ENCODE results near the gene POLD3. TPM values are rescaled to one million over a fixed set of nuclear protein-coding genes. Genes with fewer than 3 reads are reported as not detected.

Gene POLD3
- total RNA-seq, 2 experiments from 2014 or later: 45.4 to 50.4 TPM

GRCh38 chr11:74669211-74670160 lies 77.1 kb downstream of the POLD3 start:
- Mint-ChIP-seq H3K9me3 (ENCODE audit: insufficient read depth) (no peaks in the 10 kb centered on the region), H3K36me3 (ENCODE audit: low read depth) (no peaks in the 10 kb centered on the region), H3K27ac (no peak overlapping the region), H3K27me3 (ENCODE audit: low read depth) (no peaks in the 10 kb centered on the region), H3K4me1 (ENCODE audit: low read depth) (no peaks in the 10 kb centered on the region), H3K4me3 (no peak overlapping the region)
- POLR2A ChIA-PET: no interaction called here
- ATAC-seq (no peak), DNase-seq (no peak)
- CTCF ChIA-PET: interaction anchor here (1.2 kb wide), 1 partner anchor 32 kb away, joined by 3 read pairs; no protein-coding TSS in a partner anchor

- no peak overlapping the region for H3K4me3 Mint-ChIP-seq
- H3K36me3 Mint-ChIP-seq (ENCODE audit: low read depth): no peaks in the 10 kb centered on the region
- ChIA-PET POLR2A (no interaction called here), CTCF (interaction anchor here (1.2 kb wide), 1 partner anchor 31 kb away, joined by 3 read pairs; no protein-coding TSS in a partner anchor)
- H3K4me1 Mint-ChIP-seq (ENCODE audit: low read depth): no peaks in the 10 kb centered on the region
- ATAC-seq (no peak), DNase-seq (no peak)
- no peak overlapping the region for H3K27ac Mint-ChIP-seq
- no peaks in the 10 kb centered on the region for H3K9me3 Mint-ChIP-seq (ENCODE audit: insufficient read depth)
- H3K27me3 Mint-ChIP-seq (ENCODE audit: low read depth): no peaks in the 10 kb centered on the region
These were observed 77.8 kb downstream of the POLD3 start for GRCh38 chr11:74670171-74670570.

GRCh38 chr11:74671520-74672196 lies 79.3 kb downstream of the POLD3 start:
- no peak overlapping the region for H3K27ac Mint-ChIP-seq
- POLR2A ChIA-PET: interaction anchor here (0.6 kb wide), 1 partner anchor 152 kb away, joined by 4 read pairs; no protein-coding TSS in a partner anchor
- no peak overlapping the region for H3K4me3 Mint-ChIP-seq
- H3K36me3 Mint-ChIP-seq (ENCODE audit: low read depth): no peaks in the 10 kb centered on the region
- no peaks in the 10 kb centered on the region for H3K4me1 Mint-ChIP-seq (ENCODE audit: low read depth)
- H3K27me3 Mint-ChIP-seq (ENCODE audit: low read depth): no peaks in the 10 kb centered on the region
- no peak for DNase-seq
- H3K9me3 Mint-ChIP-seq (ENCODE audit: insufficient read depth): no peaks in the 10 kb centered on the region
- no peak for ATAC-seq
- CTCF ChIA-PET: interaction anchor here (0.8 kb wide), 1 partner anchor 31 kb away, joined by 3 read pairs; no protein-coding TSS in a partner anchor

GRCh38 chr11:74672332-74672955 lies 80.1 kb downstream of the POLD3 start:
- Mint-ChIP-seq H3K9me3 (ENCODE audit: insufficient read depth) (no peaks in the 10 kb centered on the region), H3K27ac (no peak overlapping the region), H3K4me3 (no peak overlapping the region), H3K4me1 (ENCODE audit: low read depth) (no peaks in the 10 kb centered on the region), H3K27me3 (ENCODE audit: low read depth) (no peaks in the 10 kb centered on the region), H3K36me3 (ENCODE audit: low read depth) (no peaks in the 10 kb centered on the region)
- ChIA-PET CTCF (no interaction called here), POLR2A (interaction anchor here (0.6 kb wide), 1 partner anchor 151 kb away, joined by 4 read pairs; no protein-coding TSS in a partner anchor)
- DNase-seq (no peak), ATAC-seq (no peak)

- Mint-ChIP-seq H3K9me3 (ENCODE audit: insufficient read depth) (no peaks in the 10 kb centered on the region), H3K4me3 (no peak overlapping the region), H3K36me3 (ENCODE audit: low read depth) (no peaks in the 10 kb centered on the region), H3K27ac (no peak overlapping the region), H3K27me3 (ENCODE audit: low read depth) (no peaks in the 10 kb centered on the region), H3K4me1 (ENCODE audit: low read depth) (no peaks in the 10 kb centered on the region)
- ChIA-PET CTCF (no interaction called here), POLR2A (no interaction called here)
- no peak for DNase-seq
- ATAC-seq: no peak
These were observed 80.7 kb downstream of the POLD3 start for GRCh38 chr11:74672956-74673692.

- H3K27me3 Mint-ChIP-seq (ENCODE audit: low read depth): no peaks in the 10 kb centered on the region
- H3K4me1 Mint-ChIP-seq (ENCODE audit: low read depth): no peaks in the 10 kb centered on the region
- no peaks in the 10 kb centered on the region for H3K36me3 Mint-ChIP-seq (ENCODE audit: low read depth)
- H3K4me3 Mint-ChIP-seq: no peak overlapping the region
- DNase-seq (no peak), ATAC-seq (no peak)
- no peaks in the 10 kb centered on the region for H3K9me3 Mint-ChIP-seq (ENCODE audit: insufficient read depth)
- ChIA-PET POLR2A (no interaction called here), CTCF (no interaction called here)
- no peak overlapping the region for H3K27ac Mint-ChIP-seq
These were observed 81.4 kb downstream of the POLD3 start for GRCh38 chr11:74673693-74674360.

- H3K4me3 Mint-ChIP-seq: no peak overlapping the region
- ATAC-seq (no peak), DNase-seq (no peak)
- ChIA-PET POLR2A (no interaction called here), CTCF (no interaction called here)
- H3K27me3 Mint-ChIP-seq (ENCODE audit: low read depth): no peaks in the 10 kb centered on the region
- H3K36me3 Mint-ChIP-seq (ENCODE audit: low read depth): no peaks in the 10 kb centered on the region
- no peaks in the 10 kb centered on the region for H3K4me1 Mint-ChIP-seq (ENCODE audit: low read depth)
- no peak overlapping the region for H3K27ac Mint-ChIP-seq
- H3K9me3 Mint-ChIP-seq (ENCODE audit: insufficient read depth): no peaks in the 10 kb centered on the region
These were observed 83.4 kb downstream of the POLD3 start for GRCh38 chr11:74675761-74676160.

GRCh38 chr11:74676596-74676995 lies 84.2 kb downstream of the POLD3 start:
- ChIA-PET CTCF (interaction anchor here (1.1 to 1.3 kb wide), 3 partner anchors 10 to 49 kb away, joined by 3 to 4 read pairs (median 4); no protein-coding TSS in a partner anchor), POLR2A (no interaction called here)
- Mint-ChIP-seq H3K27ac (no peak overlapping the region), H3K36me3 (ENCODE audit: low read depth) (no peaks in the 10 kb centered on the region), H3K27me3 (ENCODE audit: low read depth) (no peaks in the 10 kb centered on the region), H3K4me3 (no peak overlapping the region), H3K4me1 (ENCODE audit: low read depth) (no peaks in the 10 kb centered on the region), H3K9me3 (ENCODE audit: insufficient read depth) (no peaks in the 10 kb centered on the region)
- DNase-seq (no peak), ATAC-seq (no peak)

GRCh38 chr11:74677131-74677530 lies 84.7 kb downstream of the POLD3 start:
- H3K4me1 Mint-ChIP-seq (ENCODE audit: low read depth): no peaks in the 10 kb centered on the region
- CTCF ChIA-PET: interaction anchor here (1.1 to 1.3 kb wide), 3 partner anchors 9 to 49 kb away, joined by 3 to 4 read pairs (median 4); no protein-coding TSS in a partner anchor
- no peak overlapping the region for H3K4me3 Mint-ChIP-seq
- no peaks in the 10 kb centered on the region for H3K9me3 Mint-ChIP-seq (ENCODE audit: insufficient read depth)
- ATAC-seq (no peak), DNase-seq (no peak)
- H3K27ac Mint-ChIP-seq: no peak overlapping the region
- no peaks in the 10 kb centered on the region for H3K27me3 Mint-ChIP-seq (ENCODE audit: low read depth)
- POLR2A ChIA-PET: no interaction called here
- no peaks in the 10 kb centered on the region for H3K36me3 Mint-ChIP-seq (ENCODE audit: low read depth)

- peaks cover 8% of the 10 kb centered on the region for H3K27me3 Mint-ChIP-seq (ENCODE audit: low read depth)
- DNase-seq: no peak
- no peak overlapping the region for H3K27ac Mint-ChIP-seq
- no peak overlapping the region for H3K4me3 Mint-ChIP-seq
- POLR2A ChIA-PET: no interaction called here
- H3K36me3 Mint-ChIP-seq (ENCODE audit: low read depth): no peaks in the 10 kb centered on the region
- CTCF ChIA-PET: interaction anchor here (1.1 kb wide), 1 partner anchor 8 kb away, joined by 3 read pairs; no protein-coding TSS in a partner anchor
- no peaks in the 10 kb centered on the region for H3K9me3 Mint-ChIP-seq (ENCODE audit: insufficient read depth)
- no peaks in the 10 kb centered on the region for H3K4me1 Mint-ChIP-seq (ENCODE audit: low read depth)
- ATAC-seq: no peak
These were observed 85.7 kb downstream of the POLD3 start for GRCh38 chr11:74678041-74678440.

All from activated CD8-positive, alpha-beta T cell treated with anti-CD3 and anti-CD28 coated beads, Interleukin-2, amount 10 ng/mL, durations not matched to agents 7 days and 5 days (primary cell).